Fibroblast of villous mesenchyme (primary cell): Measurements from ENCODE around the gene TMEM14A. TPM values are rescaled to one million over a fixed set of nuclear protein-coding genes. Genes with fewer than 3 reads are reported as not detected.
"Not testable (repeated sequence)": the region's sequence is repeated elsewhere in the genome, so short reads cannot be mapped to it uniquely, and the experiment has no call there.

Experiments used
- DNase-seq: peaks from one replicate; pipeline ENCODE4 v3.0.0-alpha.2; 2010; ENCODE audit warnings: low read depth
- H3K4me3 ChIP-seq: 2 replicates; pipeline ENCODE4 v1.5.1; 2011; ENCODE audit warnings: low read depth, mild to moderate bottlenecking, low read length
- total RNA-seq: library from RNA; depleted of rRNA; stranded (reverse); fragments of >200 nt; gene quantifications from 2 replicates; pipeline ENCODE4 v1.2.3, GENCODE V29; 2012
- TF ChIP-seq, protein P1 (sequence below): IDR thresholded peaks from 2 replicates; pipeline ENCODE4 v1.5.1; 2012; ENCODE audit warnings: low read depth, mild to moderate bottlenecking, low read length; ENCODE audit not compliant: insufficient read depth

Gene TMEM14A
- total RNA-seq, 1 donor: 31.1 TPM

DNA sequence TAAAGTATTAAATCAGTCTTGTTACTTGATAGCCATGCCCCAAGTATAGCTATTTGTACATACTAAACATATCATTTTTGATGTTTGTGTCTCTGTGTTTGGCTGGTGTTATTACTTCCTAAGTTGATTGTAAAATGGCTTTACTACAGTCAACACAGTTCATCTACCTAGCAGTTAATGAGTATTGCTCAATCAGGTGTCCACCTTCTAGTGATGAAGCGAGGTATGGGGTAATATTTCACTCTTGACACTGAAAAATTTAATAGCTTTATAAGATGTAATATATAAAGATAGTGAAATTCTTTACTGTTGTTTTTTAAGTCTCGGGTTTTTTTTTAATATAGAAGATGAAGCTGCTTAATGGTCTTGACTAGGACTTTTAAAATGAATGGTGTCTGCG, 18.9 kb downstream of the TMEM14A start:
- TF ChIP-seq, protein P1, sequence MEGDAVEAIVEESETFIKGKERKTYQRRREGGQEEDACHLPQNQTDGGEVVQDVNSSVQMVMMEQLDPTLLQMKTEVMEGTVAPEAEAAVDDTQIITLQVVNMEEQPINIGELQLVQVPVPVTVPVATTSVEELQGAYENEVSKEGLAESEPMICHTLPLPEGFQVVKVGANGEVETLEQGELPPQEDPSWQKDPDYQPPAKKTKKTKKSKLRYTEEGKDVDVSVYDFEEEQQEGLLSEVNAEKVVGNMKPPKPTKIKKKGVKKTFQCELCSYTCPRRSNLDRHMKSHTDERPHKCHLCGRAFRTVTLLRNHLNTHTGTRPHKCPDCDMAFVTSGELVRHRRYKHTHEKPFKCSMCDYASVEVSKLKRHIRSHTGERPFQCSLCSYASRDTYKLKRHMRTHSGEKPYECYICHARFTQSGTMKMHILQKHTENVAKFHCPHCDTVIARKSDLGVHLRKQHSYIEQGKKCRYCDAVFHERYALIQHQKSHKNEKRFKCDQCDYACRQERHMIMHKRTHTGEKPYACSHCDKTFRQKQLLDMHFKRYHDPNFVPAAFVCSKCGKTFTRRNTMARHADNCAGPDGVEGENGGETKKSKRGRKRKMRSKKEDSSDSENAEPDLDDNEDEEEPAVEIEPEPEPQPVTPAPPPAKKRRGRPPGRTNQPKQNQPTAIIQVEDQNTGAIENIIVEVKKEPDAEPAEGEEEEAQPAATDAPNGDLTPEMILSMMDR: no peak
- no peak for DNase-seq

DNA sequence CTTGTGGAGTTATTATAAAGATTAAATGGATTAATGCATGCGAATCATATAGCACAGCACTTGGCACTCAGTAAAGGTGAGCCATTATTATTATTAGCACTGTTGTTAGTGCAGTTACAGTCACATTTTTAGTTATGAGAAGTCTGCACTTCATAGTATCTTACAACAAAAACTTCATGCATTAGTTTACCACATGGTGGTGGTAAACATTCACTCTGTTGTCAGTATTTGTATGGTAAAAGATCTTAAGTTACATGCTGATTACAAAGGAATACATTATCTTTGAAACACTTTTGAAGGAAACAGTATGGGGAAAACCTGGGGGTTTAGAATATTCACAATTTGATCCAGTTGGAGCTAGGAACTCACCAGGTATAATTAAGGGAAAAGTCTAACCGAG, 20.8 kb downstream of the TMEM14A start:
- no peak for DNase-seq
- H3K4me3 ChIP-seq: no peak overlapping the region
- TF ChIP-seq, protein P1: no peak

More for the DNA sequence above, 18.9 kb downstream of the TMEM14A start:
- no peak overlapping the region for H3K4me3 ChIP-seq

DNA sequence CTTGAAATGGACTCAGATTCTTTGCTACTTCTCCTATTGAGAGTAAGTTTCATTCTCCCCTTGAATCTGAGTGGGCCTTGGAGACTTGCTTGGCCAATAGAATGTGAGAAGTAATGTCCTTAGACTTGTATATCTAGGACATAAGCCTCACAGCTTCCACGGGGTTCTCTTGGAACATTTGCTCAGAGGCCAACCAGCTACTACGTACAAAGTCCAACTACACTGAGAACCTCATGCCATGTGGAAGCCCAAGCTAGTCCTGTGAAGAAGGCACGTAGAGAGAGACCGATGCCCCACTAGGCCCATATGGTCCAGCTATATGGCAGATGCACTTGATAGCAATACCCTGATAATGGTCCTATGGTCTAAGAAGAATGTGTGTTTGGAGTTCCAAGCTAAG, 22.9 kb downstream of the TMEM14A start:
- no peak for DNase-seq
- no peak overlapping the region for H3K4me3 ChIP-seq
- TF ChIP-seq, protein P1: no peak

DNA sequence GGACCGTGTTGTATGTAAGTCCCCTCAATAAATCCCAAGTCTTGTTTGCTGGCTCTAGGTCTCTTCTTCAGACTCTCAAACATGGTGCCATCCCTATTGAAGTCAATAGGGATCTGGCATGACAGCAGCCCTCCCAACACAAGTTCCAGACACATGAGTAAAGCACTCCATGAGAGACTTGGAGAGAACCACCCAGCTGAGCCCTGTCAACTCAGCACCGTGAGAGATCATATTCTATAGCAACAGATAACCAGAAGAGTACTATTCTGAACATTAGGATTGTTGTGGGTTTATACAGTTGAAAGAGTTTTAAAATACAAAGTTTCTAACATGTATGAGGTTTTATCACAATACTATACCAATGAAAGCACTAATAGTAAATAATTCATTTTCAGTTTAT, 23.5 kb downstream of the TMEM14A start:
- no peak overlapping the region for H3K4me3 ChIP-seq
- no peak for DNase-seq
- TF ChIP-seq, protein P1: no peak

DNA sequence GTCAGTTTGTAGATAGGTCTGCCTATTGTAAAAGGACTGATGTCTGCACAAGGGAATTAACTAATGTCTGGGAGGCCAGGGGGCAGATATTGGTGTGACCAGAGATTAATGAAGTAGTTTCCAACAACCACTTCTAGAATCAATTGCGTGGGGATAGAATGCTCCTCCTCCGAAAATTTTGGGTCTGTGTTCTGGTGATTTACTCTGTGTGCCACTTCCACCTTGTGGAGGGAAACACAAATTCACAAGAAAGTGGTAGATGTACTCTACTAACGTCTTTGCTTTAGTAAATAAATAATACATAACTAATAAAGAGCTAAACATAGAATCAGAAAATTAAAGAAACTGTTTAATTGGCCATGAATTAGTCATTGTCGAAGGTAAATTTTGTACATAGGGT, 25.5 kb downstream of the TMEM14A start:
- no peak for DNase-seq

DNA sequence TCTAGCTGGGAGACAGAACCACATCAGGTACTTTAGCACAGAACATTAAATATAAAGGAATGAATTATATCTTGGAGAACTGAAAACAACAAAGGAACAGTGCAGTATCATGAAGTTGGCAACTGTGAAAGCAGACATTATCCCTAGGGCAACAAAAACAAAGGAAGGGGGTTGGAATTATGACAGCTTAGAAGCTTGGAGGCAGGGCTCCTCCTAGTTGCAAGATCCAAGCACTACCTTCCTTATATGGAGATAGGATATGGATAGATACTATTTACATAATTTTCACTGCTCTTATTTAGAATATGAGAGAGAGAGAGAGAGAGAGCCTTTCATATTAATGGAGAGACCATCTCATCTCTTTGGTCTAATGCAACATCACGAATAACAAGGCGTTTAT, 27.0 kb downstream of the TMEM14A start:
- no peak overlapping the region for H3K4me3 ChIP-seq
- TF ChIP-seq, protein P1: no peak
- no peak for DNase-seq

More for the DNA sequence above, 25.5 kb downstream of the TMEM14A start:
- no peak overlapping the region for H3K4me3 ChIP-seq
- TF ChIP-seq, protein P1: no peak

DNA sequence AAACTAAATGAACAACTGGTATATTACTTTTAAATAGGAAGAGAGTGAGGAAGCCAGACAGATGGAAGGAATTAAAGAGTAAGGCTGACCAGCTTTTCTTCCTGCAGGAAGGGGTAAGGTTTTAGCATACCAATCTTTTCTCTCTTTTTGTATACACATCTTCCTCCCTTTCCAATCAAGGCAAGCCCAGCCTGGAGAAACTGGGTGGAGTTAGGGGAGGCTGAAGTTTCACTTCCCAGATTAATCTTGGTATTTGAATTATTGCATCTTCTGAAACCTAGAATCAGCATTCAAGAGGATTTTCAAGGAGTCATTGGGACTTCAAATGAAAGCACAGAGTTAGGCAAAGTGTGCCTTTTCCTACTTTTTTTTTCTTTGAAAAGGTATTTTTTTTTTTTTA, 33.1 kb downstream of the TMEM14A start:
- TF ChIP-seq, protein P1: no peak
- H3K4me3 ChIP-seq: no peak overlapping the region
- no peak for DNase-seq

DNA sequence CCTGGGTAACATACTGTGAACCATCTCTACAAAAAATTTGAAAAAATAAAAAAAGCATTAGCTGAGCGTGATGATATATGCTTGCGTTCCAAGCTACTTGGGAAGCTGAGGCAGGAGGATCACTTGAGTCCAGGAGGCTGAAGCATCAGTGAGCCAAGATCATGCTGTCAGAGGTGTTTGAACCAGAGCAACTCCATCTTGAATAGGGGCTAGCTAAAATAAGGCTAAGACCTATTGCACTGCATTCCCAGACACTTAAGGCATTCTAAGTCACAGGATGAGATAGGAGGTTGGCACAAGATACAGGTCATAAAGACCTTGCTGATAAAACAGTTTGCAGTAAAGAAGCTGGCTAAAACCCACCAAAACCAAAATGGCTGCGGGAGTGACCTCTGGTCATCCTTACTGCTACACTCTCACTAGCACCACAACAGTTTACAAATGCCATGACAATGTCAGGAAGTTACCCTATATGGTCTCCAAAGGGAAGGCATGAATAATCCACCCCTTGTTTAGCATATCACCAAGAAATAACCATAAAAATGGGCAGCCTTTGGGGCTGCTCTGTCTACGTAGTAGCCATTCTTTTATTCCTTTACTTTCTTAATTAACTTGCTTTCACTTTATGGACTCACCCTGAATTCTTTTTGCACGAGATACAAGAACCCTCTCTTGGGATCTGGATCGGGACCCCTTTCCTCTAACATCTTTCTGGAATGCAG, 34.0 kb downstream of the TMEM14A start:
- H3K4me3 ChIP-seq, DNase-seq: not testable (repeated sequence)
